GM18907 (cell line): ENCODE measurements around the gene SVBP.

ENCODE experiments used
- ATAC-seq: cut with Tn5 transposase; IDR thresholded peaks from one replicate; pipeline ENCODE4 v1.9.1; 2021; ENCODE audit warnings: mild to moderate bottlenecking, moderate library complexity; ENCODE audit not compliant: unreplicated experiment

The SVBP gene

DNA sequence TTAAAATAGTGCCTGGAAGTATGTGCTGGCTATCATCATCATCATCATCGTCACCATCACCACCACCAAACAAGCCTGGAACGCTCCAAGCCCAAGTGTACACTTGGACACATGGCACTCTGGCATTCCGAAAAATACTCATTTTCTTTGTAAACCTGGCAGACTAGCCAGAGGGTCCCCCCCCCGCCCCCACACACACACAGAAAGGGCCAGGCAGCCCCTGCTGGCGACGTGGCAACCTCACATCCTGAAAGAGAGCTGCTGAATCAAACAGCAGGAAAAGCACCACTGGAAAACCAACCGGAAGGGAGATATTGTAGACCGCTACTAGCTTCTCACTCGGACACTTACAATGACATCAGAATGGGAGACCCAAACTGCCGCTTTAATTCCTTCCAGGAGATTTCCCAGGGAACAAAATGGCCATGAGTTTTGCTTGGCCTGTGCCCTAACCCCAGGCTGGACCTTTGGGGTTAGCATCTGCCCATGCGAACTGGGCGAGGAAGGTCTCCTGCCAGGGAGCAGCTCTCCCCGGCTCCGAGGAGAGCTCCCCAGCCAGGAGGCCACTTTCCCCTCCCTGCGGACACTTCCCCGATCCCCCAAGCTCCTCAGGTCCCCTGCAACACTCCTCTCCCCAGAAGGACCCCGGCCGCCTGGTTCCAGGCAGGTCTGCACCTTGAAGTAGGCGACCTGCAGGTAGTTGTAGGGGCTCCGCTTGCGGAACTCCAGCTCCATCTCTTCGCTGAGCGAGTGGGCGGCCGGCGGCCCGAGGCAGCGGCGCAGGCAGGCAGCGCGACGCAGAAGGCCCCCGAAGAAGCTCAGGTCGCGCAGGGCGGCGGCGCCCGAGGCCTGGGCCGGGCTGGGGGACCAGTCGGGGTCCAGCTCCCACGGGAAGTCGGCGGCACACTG lies 51.1 kb downstream of the SVBP start:
- no peak for ATAC-seq

DNA sequence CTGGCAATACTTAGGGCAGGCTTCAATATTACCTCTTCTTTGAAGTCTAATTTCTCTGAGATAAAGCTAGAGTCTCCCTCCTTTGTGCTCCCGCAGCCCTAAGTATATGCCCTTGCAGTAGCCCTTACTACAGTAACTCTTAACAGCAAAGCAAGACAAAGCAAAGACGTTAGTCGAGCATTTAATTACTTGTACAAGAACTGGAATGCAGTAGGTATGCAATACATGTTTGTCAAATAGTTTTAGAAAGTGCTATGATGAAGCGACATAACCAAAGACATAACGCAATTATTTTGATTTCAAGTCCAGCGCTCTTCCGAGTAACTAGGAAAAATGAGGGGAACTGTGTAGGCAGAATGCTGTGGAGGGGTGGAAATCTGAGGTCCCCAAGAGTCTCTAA lies 51.9 kb downstream of the SVBP start:
- ATAC-seq: no peak

DNA sequence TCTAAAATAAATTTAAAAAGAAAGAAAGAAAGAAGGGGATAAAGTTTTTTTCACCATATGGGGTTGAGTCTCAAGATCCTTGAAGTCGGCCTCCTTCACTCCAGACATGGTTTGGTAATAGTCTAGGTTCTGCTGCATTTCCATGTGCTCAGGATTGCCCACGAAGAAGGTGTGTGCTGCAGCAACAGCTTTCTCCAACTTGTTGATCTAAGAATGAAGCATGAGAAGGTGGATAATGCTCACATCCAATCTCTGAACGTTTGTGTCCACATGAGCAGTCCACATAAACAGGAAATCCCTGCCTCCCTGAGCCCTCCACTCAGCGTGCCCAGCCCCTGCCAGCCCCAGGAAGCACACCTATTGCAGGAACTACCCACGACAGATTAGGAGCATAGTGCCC lies 54.9 kb downstream of the SVBP start:
- no peak for ATAC-seq

DNA sequence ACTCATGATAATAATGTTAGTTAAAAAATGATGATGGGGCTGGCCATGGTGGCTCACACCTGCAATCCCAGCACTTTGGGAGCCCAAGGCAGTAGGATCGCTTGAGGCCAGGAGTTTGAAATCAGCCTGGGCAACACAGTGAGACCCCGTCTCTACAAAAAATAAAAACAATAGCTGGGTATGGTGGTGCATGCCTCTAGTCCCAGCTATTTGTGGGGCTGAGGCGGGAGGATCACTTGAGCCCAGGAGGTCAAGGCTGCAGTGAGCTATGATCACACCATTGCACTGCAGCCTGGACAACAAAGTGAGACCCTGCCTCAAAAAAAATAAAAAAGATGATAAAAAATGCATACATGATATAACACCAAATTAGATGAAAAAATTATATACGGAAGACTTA lies 55.6 kb downstream of the SVBP start:
- ATAC-seq: no peak

DNA sequence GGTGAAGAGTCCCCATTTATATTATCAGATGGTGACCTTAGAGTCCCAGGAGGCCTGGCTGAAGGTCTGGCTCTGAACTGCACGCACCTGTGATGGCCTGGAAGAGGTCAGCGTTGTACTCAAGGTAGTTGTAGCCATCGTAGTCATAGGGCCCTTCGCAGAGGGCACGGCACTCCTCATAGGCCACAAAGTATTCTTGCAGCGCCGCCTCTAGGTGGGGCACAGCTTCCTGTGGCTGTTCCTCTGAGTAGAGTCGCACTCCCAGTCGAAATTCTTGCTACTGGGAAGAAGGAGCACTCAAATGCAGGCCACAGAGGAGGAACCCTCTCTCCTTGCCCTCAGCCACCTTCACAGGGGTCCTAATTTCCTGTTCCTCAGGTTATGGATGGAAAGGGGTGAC lies 58.1 kb downstream of the SVBP start:
- ATAC-seq: no peak

DNA sequence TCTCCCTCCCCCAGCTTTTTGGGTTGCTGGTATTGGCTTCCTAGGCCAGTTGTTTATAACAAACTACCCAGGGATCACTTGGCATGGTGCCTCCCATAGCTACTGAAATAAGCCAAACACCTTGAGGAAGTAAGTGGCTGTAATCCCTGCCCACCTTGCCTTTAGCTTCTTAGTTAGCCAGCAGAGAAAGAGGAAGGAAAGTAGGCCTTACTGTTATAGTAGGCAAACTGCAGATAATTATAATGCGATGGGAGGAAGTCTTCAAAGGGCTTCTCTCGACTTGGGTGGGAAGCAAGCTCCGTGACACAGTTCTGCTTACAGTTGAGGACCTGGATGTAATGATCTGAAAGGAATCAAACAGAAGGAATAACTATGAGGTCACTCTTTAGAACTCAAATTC lies 58.6 kb downstream of the SVBP start:
- ATAC-seq: no peak

DNA sequence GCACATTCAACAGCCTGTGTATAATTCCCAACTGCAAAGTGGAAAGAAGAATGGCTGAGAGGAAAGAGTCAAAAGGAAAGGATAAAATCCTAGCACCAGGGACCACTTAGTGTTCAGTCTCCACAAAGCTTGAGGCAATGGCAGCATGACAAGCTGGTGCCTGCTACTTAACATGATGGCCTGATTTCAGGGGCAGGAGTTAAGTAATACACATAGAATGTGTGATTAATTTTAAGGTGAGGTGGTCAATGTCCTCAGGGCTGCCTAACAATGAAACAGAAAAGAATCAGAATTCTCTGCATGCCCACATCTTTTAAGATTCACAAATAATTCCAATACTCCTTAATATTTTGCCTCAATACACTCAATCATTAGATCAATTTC lies 59.3 kb downstream of the SVBP start:
- no peak for ATAC-seq
